NCI-H1417 (cell line): Measurements from ENCODE around the gene HSD3B7.
A peak's percentile ranks its signal among the peaks of the same experiment; 100 is the strongest.

ENCODE experiments used
- DNase-seq, 3 experiments: peaks; one replicate each; lab custom pipeline; 2025; lab: John Stamatoyannopoulos, UW

HSD3B7 gene

GRCh38 chr16:30956601-30957455 is 28.2 kb upstream of the HSD3B7 start:
- DNase-seq: peak; percentile 42 to 88 (median 79)

GRCh38 chr16:30957456-30958174 is 27.4 kb upstream of the HSD3B7 start, which contains the start of gene SETD1A:
Gene SETD1A (plus strand): TSS chr16:30957754. CDS start chr16:30958732, 978 bp downstream.
- DNase-seq: peak; percentile 82 to 96 (median 92)

GRCh38 chr16:30958175-30959079 is 26.6 kb upstream of the HSD3B7 start:
- DNase-seq: peak in 2 of 3 experiments; percentile 73 to 75

- DNase-seq: no peak
These were observed 23.6 kb upstream of the HSD3B7 start for GRCh38 chr16:30961384-30961783.

- no peak for DNase-seq
These were observed 21.0 kb upstream of the HSD3B7 start for GRCh38 chr16:30963925-30964511.

GRCh38 chr16:30964574-30965226 is 20.3 kb upstream of the HSD3B7 start:
- no peak for DNase-seq

- DNase-seq: no peak
These were observed 19.6 kb upstream of the HSD3B7 start for GRCh38 chr16:30965436-30965835.

GRCh38 chr16:30966033-30966619 is 18.9 kb upstream of the HSD3B7 start:
- DNase-seq: no peak

GRCh38 chr16:30967795-30968194 is 17.2 kb upstream of the HSD3B7 start:
- DNase-seq: no peak

- DNase-seq: no peak
These were observed 15.7 kb upstream of the HSD3B7 start for GRCh38 chr16:30969246-30969842.

GRCh38 chr16:30971298-30971697 is 13.7 kb upstream of the HSD3B7 start:
- no peak for DNase-seq

GRCh38 chr16:30972872-30973271 is 12.1 kb upstream of the HSD3B7 start:
- DNase-seq: no peak

GRCh38 chr16:30974348-30974747 is 10.7 kb upstream of the HSD3B7 start:
- no peak for DNase-seq

- no peak for DNase-seq
These were observed 8.5 kb upstream of the HSD3B7 start for GRCh38 chr16:30976486-30976885.

GRCh38 chr16:30977502-30977901 is 7.5 kb upstream of the HSD3B7 start:
- no peak for DNase-seq

GRCh38 chr16:30979170-30980022 is 5.6 kb upstream of the HSD3B7 start:
- DNase-seq: no peak

GRCh38 chr16:30980023-30980371 is 5.0 kb upstream of the HSD3B7 start:
- DNase-seq: no peak

GRCh38 chr16:30980434-30980833 is 4.6 kb upstream of the HSD3B7 start:
- DNase-seq: no peak

GRCh38 chr16:30980959-30981358 is 4.0 kb upstream of the HSD3B7 start:
- DNase-seq: no peak
